Measurements from ENCODE around the gene IL16. TPM values are rescaled to one million over a fixed set of nuclear protein-coding genes. Genes with fewer than 3 reads are reported as not detected.

The IL16 gene
- total RNA-seq, 1 experiment from 2014 or later, result not detected

- no peak for DNase-seq (ENCODE audit: low read depth)
- in situ Hi-C loops (cut with HindIII; ENCODE audit: low pct_unique_long_range_greater_than_20kb, low sequenced_read_pairs), result no loop called here
Measured at GRCh38 chr15:81235276-81236123, 38.8 kb downstream of the IL16 start.

- in situ Hi-C loops (cut with HindIII; ENCODE audit: low pct_unique_long_range_greater_than_20kb, low sequenced_read_pairs), result no loop called here
- DNase-seq (ENCODE audit: low read depth), result no peak
Measured at GRCh38 chr15:81239190-81239589, 42.5 kb downstream of the IL16 start.

GRCh38 chr15:81242778-81243177 is 46.1 kb downstream of the IL16 start:
- in situ Hi-C loops (cut with HindIII; ENCODE audit: low pct_unique_long_range_greater_than_20kb, low sequenced_read_pairs), result no loop called here
- DNase-seq (ENCODE audit: low read depth), result no peak

GRCh38 chr15:81244306-81244705 is 47.6 kb downstream of the IL16 start:
- in situ Hi-C loops (cut with HindIII; ENCODE audit: low pct_unique_long_range_greater_than_20kb, low sequenced_read_pairs), result no loop called here
- DNase-seq (ENCODE audit: low read depth), result no peak

GRCh38 chr15:81253846-81254245 is 57.2 kb downstream of the IL16 start:
- in situ Hi-C loops (cut with HindIII; ENCODE audit: low pct_unique_long_range_greater_than_20kb, low sequenced_read_pairs), result no loop called here
- no peak for DNase-seq (ENCODE audit: low read depth)

- in situ Hi-C loops (cut with HindIII; ENCODE audit: low pct_unique_long_range_greater_than_20kb, low sequenced_read_pairs), result no loop called here
- no peak for DNase-seq (ENCODE audit: low read depth)
Measured at GRCh38 chr15:81254277-81254915, 57.7 kb downstream of the IL16 start.

GRCh38 chr15:81254916-81255290 is 58.2 kb downstream of the IL16 start:
- in situ Hi-C loops (cut with HindIII; ENCODE audit: low pct_unique_long_range_greater_than_20kb, low sequenced_read_pairs), result no loop called here
- DNase-seq (ENCODE audit: low read depth), result no peak

- in situ Hi-C loops (cut with HindIII; ENCODE audit: low pct_unique_long_range_greater_than_20kb, low sequenced_read_pairs), result no loop called here
- DNase-seq (ENCODE audit: low read depth), result no peak
Measured at GRCh38 chr15:81255315-81255957, 58.8 kb downstream of the IL16 start.

- no peak for DNase-seq (ENCODE audit: low read depth)
- in situ Hi-C loops (cut with HindIII; ENCODE audit: low pct_unique_long_range_greater_than_20kb, low sequenced_read_pairs), result no loop called here
Measured at GRCh38 chr15:81255958-81256320, 59.3 kb downstream of the IL16 start.

- in situ Hi-C loops (cut with HindIII; ENCODE audit: low pct_unique_long_range_greater_than_20kb, low sequenced_read_pairs), result no loop called here
- DNase-seq (ENCODE audit: low read depth), result no peak
Measured at GRCh38 chr15:81256916-81257315, 60.2 kb downstream of the IL16 start.

- in situ Hi-C loops (cut with HindIII; ENCODE audit: low pct_unique_long_range_greater_than_20kb, low sequenced_read_pairs), result no loop called here
- DNase-seq (ENCODE audit: low read depth), result no peak
Measured at GRCh38 chr15:81257435-81257834, 60.8 kb downstream of the IL16 start.

GRCh38 chr15:81258455-81258854 is 61.8 kb downstream of the IL16 start:
- in situ Hi-C loops (cut with HindIII; ENCODE audit: low pct_unique_long_range_greater_than_20kb, low sequenced_read_pairs), result no loop called here
- DNase-seq (ENCODE audit: low read depth), result no peak

GRCh38 chr15:81259760-81260298 is 63.1 kb downstream of the IL16 start:
- no peak for DNase-seq (ENCODE audit: low read depth)
- in situ Hi-C loops (cut with HindIII; ENCODE audit: low pct_unique_long_range_greater_than_20kb, low sequenced_read_pairs), result no loop called here

GRCh38 chr15:81261172-81261811 is 64.6 kb downstream of the IL16 start:
- in situ Hi-C loops (cut with HindIII; ENCODE audit: low pct_unique_long_range_greater_than_20kb, low sequenced_read_pairs), result no loop called here

GRCh38 chr15:81263477-81263876 is 66.8 kb downstream of the IL16 start:
- in situ Hi-C loops (cut with HindIII; ENCODE audit: low pct_unique_long_range_greater_than_20kb, low sequenced_read_pairs), result no loop called here
- no peak for DNase-seq (ENCODE audit: low read depth)

More at GRCh38 chr15:81261172-81261811, 64.6 kb downstream of the IL16 start:
- DNase-seq (ENCODE audit: low read depth), result no peak

GRCh38 chr15:81264072-81264857 is 67.6 kb downstream of the IL16 start:
- no peak for DNase-seq (ENCODE audit: low read depth)
- in situ Hi-C loops (cut with HindIII; ENCODE audit: low pct_unique_long_range_greater_than_20kb, low sequenced_read_pairs), result no loop called here

- in situ Hi-C loops (cut with HindIII; ENCODE audit: low pct_unique_long_range_greater_than_20kb, low sequenced_read_pairs), result no loop called here
- no peak for DNase-seq (ENCODE audit: low read depth)
Measured at GRCh38 chr15:81265256-81265943, 68.7 kb downstream of the IL16 start.
